Measurements from ENCODE around the gene CENPN.
A peak's percentile ranks its signal among the peaks of the same experiment; 100 is the strongest.

Gene CENPN

DNA sequence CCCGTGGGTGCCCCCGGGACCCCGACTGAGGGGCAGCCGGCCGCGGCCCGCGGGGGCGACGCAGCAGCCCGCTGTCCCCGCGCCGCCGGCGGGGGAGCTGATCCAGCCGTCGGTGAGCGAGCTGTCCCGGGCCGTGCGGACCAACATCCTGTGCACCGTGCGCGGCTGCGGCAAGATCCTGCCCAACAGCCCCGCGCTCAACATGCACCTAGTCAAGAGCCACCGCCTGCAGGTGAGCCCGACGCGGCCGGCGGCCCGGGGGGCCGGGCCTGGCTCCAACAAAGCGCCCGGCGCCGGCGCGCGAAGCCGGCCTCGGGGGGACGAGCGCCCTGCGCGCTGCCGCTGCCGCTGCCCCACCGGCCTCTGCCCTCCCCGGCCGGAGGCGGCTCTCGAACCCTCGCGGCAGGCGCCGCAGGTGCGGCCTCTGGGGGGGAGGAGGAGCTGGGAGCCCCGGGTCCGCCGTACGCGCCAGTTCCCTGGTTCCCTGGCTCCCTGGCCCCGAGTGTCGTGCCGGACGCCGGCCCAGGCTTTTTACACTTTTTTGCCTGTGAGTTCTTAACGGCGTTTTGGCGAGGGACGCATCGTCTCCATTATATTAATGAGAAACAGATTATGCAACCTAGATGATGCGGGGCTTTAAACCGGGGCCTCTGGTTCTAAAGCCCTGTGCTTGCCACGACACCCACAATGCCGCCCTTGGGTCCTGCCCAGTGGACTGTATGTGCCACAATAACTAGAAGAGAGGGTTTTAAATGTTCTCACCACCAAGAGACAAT is 29.1 kb downstream of the CENPN start:
- DNase-seq, result peak; percentile 62

DNA sequence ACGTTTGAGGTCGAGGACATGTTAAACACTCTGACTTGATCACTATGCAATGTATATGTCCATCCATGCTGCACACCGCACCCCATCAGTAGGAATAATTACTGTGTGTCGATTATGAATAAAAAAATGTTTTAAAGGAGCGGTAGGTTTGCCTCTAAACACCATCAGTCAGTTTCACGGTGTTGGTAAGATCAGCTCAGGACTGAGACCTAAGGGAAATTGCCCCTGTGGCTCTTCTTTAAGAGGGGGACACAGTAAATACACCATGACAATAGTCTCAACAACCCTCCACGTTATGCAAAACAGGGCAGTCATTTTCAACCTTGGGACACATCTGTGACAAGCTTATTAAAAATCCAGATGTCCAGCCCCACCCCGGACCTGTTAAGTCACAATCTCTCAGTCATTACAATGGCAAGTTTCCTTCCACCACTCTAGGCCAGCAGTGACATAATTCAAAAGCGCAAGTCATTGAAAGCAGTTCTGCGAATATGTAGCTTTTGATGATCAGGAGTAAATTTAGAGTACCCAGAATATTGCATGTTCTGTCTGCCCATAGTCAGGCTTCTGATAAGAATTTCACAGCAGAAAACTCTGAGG is 29.8 kb downstream of the CENPN start:
- DNase-seq, result no peak

DNA sequence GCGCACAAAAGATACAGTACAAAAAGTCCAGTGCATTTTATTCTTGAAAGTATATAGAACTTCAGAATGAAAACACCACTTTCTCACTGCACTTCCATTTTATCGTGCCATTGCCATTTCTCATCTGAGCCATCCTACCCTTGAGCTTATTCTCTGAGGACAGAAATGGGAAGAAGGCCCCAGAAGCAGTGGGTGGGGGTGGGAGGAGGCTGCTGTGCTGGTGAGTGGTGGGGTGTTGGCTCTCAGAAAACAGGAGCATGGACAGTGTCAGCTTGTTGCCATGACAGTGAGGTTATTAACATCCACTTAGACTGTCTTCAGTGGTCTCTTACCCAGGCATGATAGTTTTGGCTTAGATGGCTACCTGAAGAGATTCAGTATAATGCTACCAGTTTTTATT is 33.1 kb downstream of the CENPN start:
- DNase-seq, result no peak

DNA sequence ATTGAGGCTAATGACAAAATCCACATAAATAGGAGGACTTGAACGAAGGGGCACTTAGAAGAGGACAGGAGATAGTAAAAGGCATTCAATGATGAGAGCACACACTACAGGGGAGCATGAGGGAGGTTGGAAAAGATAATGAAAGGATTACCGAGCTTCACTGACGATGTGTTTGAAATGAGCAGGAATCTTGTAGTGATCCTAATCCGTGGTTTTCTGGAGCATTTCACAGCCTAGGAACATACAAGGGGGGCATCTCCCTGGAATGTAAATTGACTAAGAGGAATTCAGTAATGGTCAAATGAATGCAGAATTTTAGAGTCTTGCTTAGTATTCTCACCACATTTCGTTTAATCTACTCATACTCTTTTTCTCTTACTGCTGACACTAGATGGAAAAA is 33.8 kb downstream of the CENPN start:
- DNase-seq, result no peak

DNA sequence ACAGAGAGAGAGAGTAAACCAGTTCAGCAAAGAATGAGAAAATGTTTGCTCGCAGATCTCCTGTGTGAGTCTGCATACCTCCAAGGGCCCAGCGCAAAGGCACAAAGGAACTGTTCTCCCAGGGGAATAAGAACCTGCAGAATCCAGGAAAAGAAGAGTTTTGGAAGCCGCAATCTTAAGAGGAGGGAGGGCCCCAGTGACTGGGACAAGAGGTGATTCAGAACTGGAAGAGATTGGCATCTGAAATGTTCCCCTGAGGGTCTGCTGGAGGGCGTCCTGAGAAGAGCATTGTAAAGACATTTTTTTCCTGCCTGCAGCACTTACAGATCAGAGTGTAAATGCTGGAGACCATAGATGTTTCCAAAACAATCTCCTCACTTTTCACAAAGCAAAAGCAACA is 34.7 kb downstream of the CENPN start:
- DNase-seq, result no peak

DNA sequence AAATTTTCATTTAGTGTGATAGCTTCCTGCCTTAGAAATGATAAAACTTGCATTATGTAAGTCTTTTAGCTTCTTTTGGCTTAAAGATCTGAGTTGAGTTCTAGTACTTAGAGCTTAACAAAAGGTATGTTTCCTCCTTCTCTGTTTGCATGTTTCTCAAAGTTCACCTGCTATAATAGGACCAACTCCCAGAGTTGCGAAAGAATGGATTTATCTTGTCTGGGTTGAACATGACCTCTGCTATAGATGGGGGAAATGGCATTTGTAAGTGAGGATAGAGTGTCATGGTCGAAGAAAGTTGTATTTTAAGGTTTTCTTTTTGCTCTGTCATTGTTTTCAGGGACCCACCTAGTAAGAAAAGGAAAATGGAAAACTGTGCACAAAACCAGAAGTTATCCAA is 35.8 kb downstream of the CENPN start:
- no peak for DNase-seq

DNA sequence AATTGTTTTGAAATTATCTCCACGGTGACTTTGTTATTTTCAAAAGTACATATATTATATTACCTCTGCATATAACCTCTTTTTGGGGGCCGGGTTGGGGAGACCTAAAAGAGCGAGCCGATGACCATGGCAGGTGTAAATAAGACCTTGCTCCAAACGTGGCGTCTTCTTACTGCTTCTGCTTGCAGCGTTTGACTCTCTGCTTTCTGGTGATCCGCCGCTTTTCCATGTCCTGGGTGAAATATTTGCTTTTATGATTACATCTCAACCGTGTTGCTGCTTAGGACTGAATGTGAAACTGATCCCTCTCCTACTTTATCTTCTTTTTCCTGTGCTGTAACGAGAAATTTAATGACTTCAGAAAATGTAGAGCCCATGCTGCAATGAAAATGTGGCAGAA is 46.7 kb downstream of the CENPN start:
- DNase-seq, result no peak

DNA sequence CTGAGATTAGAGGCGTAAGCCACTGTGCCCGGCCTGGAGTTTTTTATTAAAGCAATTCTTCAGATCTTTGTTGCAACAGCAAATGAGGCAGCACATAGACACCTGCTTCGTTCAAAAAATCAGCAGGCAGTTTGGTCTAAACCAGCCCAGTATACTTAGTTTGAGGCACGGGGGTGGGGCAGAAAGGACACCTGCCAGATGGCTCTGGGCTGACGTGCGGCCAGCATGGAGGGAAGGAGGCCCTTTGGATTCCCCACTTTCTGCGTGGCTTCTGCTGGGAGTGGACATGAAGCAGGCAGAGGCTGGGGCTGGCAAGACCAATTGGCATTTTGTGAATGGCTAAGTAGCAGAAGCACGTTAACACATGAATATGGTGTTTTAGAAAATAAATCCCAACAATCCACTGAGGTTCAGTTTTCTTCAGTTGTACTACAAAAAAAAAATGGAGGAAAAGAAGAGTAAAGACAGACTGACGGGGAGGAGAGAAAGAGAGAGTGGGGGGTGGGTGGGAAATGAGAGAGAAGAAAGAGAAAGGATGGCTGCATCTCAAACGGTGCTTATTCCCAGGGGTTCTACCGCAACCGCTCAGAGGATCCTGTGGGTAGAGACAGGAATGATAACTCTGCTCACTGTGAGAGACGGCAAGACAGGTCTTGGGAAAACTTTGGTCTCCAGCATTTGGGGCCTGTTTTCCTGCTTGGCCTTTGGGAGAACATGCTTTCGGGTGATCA is 53.7 kb downstream of the CENPN start:
- no peak for DNase-seq

DNA sequence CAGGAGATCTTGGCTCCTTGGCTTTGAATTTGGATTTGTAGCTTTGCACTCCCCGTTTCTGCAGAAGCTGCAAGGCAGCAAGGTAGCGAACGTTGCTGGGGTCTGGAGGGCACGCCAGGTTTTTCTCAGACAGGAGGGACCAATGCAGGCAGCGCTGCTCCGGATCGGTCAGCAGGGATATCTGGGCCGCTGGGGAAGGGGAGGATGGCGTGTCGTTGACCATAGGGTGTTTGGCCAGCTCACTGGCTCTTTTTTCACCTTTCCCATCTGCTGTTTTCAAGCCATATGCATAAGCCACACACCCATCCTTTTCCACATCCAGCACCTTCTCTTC is 54.3 kb downstream of the CENPN start:
- DNase-seq, result no peak

DNA sequence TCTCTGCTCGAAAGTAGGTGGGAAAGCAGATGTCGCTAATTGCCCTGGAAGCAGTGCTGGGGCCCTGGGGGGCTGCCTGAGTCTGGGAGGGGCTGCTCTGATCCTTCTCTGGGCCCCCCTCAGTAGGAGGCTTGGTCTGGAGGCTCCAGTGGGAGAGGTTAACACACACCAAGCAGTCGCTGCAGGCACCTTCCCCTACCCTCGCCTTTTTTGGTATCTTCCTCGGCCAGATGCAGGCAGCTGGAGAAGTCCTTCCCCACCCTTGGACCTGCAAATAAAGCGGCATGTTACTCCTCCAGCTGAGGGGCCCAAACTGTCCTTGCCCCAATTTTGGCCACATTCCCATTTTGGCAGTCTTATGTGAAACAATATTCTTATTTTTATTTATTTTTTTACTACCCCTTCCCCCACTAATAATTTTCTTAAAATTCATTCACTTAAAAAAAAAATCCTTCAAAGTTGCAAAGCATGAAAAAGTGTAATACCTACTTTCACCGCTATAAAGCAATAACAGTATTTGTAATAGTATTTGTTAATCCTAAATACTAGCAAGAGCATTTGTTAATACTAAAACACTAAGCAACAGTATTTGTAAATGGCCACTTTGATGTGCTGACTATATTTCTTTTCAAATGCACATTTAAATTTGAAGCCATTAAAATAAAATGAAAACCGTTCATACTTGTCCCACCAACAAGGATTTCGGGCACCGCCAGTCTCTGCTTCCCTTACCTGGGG is 55.0 kb downstream of the CENPN start:
- no peak for DNase-seq

DNA sequence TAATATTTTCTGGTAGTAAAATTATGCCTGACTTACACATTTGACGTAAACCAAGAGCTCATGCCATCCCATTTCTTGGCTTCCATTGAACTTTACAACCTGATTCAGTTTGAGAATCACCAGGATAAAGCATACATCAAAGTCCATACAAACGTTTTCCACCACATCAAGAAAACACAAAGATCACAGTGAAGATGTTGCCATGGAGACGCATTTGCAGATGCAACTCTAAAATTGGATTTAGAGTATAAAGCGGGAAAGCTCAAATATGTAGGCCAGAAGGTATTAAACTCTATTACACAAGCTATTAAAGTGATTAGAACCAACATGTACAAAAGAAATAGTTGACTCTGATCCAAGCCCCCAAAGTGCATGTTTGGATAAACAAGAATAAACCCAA is 59.7 kb downstream of the CENPN start:
- DNase-seq, result no peak

DNA sequence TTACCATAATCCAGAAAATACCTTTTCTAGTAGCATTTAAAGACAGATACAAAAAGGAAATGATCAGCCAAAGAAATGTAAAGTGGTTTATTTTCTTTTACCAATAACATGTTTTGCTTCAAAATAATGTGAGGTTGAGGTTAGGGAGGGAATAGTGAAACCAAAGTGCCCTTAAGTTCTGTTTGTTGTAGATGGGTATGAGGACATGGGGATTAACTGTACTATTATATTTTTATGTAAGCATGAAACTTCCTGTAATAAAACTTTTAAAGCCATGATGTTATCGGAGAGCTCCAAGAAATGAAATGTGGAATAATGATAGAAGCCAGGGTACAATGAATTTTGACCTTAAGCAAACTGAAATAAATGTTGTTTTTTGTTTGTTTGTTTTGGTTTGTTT is 60.2 kb downstream of the CENPN start:
- DNase-seq, result no peak

DNA sequence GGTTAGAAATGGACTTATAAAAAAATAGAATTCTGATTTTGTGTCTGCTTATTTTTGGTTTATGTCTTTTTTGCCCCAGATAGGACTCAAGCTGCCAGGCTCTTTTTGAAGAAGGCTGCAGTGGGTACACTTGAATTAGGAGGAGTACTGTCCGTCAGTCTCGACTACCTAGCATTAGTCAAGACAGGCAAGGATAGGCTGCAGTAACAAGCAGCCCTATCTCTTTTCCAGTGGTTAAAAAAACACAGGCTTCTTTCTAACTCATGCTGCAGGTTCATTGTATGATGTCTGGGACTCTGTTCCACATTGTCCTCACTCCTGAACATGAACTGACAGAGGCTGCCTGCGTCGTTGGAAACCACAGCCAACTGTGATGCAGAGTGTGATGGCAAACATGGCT is 62.0 kb downstream of the CENPN start:
- DNase-seq, result no peak

DNA sequence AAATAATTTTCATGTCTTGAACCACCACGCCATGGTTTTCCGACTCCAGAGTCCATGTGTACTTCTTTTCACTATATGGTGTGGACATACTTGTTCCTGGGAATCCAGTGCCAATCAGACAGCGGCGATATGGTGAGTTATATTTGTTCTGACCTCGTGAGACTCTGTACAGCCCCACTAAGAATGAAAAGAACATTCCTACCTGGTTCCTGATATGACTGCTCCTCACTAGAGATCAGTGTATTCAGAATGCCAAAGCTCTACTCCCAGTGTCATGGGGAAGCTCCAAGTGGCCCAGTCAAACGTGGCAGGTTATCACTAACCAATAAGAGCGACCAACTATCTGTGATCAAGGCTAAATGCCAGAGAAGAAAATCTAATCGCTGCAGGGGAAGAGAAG is 64.0 kb downstream of the CENPN start:
- no peak for DNase-seq

DNA sequence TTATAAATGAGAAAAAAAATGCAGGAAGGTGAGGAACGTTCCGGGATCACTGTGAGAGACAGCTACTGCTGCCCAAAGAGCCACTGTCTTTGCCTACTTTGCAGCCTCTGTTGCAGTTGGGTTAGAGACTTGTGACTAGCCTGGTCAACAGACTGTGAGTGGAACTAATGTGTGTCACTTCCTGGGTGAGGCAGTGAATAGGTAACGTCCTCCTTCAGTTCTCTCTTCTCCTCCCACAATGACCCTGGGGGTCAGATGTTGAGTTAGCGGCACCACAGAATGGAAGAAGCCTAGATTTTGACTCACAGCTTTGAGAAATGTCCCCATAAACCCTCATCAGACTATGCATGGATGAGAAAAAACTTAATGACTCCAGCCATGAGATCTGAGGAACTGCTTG is 64.8 kb downstream of the CENPN start:
- DNase-seq, result no peak

DNA sequence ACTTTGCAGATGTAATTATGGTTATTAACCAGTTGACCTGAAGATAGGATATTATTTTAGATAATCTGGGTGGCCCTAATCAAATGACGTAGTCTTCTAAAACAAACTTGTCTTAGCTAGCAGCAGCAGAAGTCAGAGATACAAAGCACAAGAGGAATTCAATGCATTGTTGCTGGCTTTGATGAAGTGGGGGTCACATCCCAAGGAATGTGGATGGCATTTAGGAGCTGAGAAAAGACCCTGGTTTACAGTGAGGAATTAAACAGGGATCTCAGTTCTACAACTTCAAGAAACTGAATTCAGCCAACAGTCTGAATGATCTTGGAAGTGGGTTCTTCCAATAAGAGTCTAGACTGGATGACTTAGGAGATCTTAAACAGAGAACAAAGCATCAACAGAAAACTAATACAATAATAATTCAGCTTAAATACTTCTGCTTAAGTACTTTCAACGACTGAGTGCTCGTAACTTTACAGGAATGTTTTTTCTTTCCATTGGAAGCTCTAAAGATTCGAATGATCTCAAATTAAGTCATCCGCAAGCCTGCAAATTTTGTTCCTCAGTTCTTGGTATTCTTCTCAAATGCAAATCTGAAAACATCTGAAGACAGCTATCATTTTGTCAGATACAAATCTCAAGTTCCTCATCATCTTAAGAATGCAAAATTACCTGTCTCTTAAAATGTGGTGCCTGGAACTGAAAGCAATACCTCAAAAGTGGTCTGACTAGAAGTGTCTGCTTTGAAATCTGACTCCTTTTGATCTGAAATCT is 66.7 kb downstream of the CENPN start:
- no peak for DNase-seq

DNA sequence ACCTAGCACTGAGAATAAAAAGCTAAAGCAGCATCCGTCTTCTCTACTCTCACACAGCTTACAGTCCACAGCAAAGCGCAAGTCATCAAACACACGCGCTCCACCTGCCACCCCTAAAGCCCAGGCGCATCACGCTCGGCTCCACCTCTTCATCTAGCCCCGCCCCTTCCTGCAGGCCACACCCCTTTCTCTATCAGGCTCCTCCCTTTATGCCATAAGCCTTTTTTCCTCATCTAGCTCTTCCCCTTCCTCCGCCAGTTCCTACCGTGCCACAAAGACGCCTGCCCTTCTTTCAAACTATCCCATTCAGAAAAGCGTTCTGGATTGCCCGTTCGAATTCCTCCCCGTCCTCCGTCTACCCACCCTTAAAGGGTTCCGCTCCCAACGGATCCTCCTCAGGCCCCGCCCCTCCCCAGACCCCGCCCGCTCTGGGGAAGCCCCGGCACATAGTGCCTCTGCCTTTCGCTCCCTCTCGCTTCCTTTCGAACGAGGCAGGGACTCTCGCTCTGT is 69.6 kb downstream of the CENPN start:
- DNase-seq, result peak; percentile 94

DNA sequence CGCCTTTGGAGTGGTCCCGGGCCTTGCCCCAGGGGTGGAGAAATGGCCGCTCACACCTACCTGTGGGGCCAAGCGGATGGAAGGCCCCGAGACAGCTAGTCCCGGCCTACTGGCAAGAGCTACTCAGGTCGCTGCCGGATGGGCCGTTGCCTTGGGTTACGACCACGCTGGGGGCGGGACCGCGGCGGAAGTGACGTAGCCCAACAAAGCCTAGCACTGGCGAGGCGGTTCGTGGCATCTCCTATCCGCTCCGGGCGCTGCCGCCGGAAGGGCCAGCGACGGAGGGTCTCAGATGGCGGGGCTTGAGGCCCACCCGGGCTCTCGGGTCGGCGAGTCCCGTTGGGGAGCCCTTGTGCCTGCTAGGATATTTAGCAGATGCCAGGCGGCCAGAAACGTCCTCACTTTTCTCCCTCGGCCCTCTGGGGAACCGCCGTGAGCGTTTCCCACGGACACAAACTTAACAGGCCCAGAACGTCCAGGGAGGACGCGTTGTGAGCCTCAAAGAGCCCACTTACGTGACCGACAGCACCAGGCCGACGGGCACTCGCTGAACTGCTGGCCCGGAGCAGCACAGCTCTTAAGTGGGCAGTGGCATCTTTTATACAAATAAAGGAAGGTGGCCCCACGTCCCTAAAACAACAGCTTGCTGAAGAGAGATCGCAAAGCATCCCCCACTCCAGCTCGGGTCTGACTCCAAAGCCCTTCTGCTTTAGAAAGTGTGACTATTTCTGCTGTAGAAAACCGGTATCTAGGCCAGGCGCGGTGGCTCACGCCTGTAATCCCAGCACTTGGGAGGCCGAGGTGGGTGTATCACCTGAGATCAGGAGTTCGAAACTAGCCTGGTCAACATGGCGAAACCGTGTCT is 70.3 kb downstream of the CENPN start, which contains the start of gene C16orf46:
Gene C16orf46 (minus strand): TSS at position 163 of the 865 bp plus-strand sequence. CDS start 13,283 bp downstream, outside the sequence.
- peak; percentile 98 for DNase-seq

DNA sequence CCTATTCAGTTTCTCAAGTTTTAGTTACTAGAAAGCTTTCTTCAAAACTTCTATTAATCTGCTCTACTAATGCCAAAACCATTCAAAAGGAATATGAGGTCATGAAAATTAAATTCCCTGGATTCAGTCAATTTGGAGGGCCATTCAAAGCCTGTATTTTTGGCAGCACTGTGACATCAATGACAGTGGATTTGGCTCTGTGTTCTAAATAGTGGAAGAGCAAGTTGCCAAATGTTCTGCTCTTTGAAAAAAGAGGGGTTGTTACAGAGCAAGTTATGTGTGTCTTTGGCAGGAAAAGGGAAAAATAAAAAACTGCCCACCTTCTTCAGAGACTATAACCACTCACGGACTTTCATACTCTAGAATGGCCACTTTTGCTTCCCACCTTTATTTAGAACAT is 73.2 kb downstream of the CENPN start:
- DNase-seq, result no peak

DNA sequence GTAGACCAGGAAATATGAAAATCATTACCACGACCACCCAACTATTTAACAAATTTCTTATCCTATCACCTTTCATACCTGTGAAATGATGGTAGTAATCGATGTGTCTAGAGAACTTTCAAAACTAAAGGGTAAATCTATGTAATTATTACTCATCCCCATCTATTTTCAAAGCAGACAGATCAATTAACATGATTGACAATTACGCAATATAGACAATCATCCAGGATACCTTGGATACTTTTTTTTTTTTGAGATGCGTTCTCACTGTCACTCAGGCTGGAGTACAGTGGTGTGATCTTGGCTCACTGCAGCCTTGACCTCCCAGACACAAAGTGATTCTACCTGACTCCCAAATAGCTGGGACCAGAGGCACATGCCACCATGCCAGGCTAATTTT is 74.0 kb downstream of the CENPN start:
- DNase-seq, result no peak
